Hepatocyte (in vitro differentiated cells): ENCODE data around the gene SGO2. TPM values are rescaled to one million over a fixed set of nuclear protein-coding genes. Genes with fewer than 3 reads are reported as not detected.

Experiments
- DNase-seq: peaks from one replicate; pipeline ENCODE4 v3.0.0-alpha.2; 2016; ENCODE audit warnings: low spot score
- H2AFZ ChIP-seq: fragments of 200-600 bp; sonication (generic); 2 replicates; pipeline ENCODE4 v1.6.0; 2016; ENCODE audit warnings: antibody characterized with exemption, mild to moderate bottlenecking
- H3K27ac ChIP-seq: fragments of 200-600 bp; sonication (generic); 2 replicates; pipeline ENCODE4 v1.5.1; 2016; ENCODE audit warnings: mild to moderate bottlenecking
- H3K27me3 ChIP-seq: fragments of 200-600 bp; sonication (generic); 2 replicates; pipeline ENCODE4 v1.6.1; 2016
- H3K36me3 ChIP-seq: fragments of 200-600 bp; sonication (generic); replicated peaks from 2 replicates; pipeline ENCODE4 v1.5.1; 2016; ENCODE audit warnings: low read depth; ENCODE audit not compliant: insufficient read depth
- H3K4me1 ChIP-seq: fragments of 200-600 bp; sonication (generic); 2 replicates; pipeline ENCODE4 v1.5.1; 2016; ENCODE audit warnings: mild to moderate bottlenecking, moderate library complexity; ENCODE audit not compliant: insufficient read depth
- H3K4me2 ChIP-seq: fragments of 200-600 bp; sonication (generic); 2 replicates; pipeline ENCODE4 v1.6.0; 2016
- H3K4me3 ChIP-seq: fragments of 200-600 bp; sonication (generic); 2 replicates; pipeline ENCODE4 v1.5.1; 2016; ENCODE audit warnings: mild to moderate bottlenecking
- H3K79me2 ChIP-seq: fragments of 200-600 bp; sonication (generic); 2 replicates; pipeline ENCODE4 v1.6.0; 2017; ENCODE audit warnings: mild to moderate bottlenecking
- H3K9me2 ChIP-seq: fragments of 200-600 bp; sonication (generic); replicated peaks from 2 replicates; pipeline ENCODE4 v1.6.0; 2017; ENCODE audit warnings: mild to moderate bottlenecking; ENCODE audit not compliant: insufficient read depth
- H3K9me3 ChIP-seq: fragments of 200-600 bp; sonication (generic); 2 replicates; pipeline ENCODE4 v1.5.1; 2016; ENCODE audit warnings: low read depth, mild to moderate bottlenecking
- H4K20me1 ChIP-seq: fragments of 200-600 bp; sonication (generic); 2 replicates; pipeline ENCODE4 v1.6.0; 2016; ENCODE audit warnings: mild to moderate bottlenecking; ENCODE audit not compliant: insufficient read depth, poor library complexity, severe bottlenecking
- CTCF ChIP-seq: fragments of 200-600 bp; sonication (generic); IDR thresholded peaks from 2 replicates; pipeline ENCODE4 v1.5.1; 2016; ENCODE audit warnings: antibody characterized with exemption, mild to moderate bottlenecking; ENCODE audit not compliant: poor library complexity
- EZH2 ChIP-seq: fragments of 200-600 bp; sonication (generic); IDR thresholded peaks from 2 replicates; pipeline ENCODE4 v1.6.1; 2016; ENCODE audit warnings: antibody characterized with exemption, mild to moderate bottlenecking, borderline replicate concordance
- EZH2phosphoT487 ChIP-seq: fragments of 200-600 bp; sonication (generic); IDR thresholded peaks from one replicate; pipeline ENCODE4 v1.6.1; 2018; ENCODE audit warnings: antibody characterized with exemption, mild to moderate bottlenecking, low read depth, moderate library complexity; ENCODE audit not compliant: unreplicated experiment, severe bottlenecking
- WGBS: methylation state at CpG from one replicate; pipeline ENCODE4 v1.1.6; 2016; ENCODE audit warnings: low lambda C conversion rate; ENCODE audit errors: missing lambda C conversion rate; 5-methylcytosine and 5-hydroxymethylcytosine counted together
- polyA plus RNA-seq: library from polyadenylated mRNA; unstranded; fragments of >200 nt; fragmentation: Nextera tagmentation; extraction: Ambion mirVana; gene quantifications from 2 replicates; pipeline ENCODE4 v1.2.1, GENCODE V29; 2016
- total RNA-seq: library from RNA; depleted of rRNA; stranded (reverse); fragments of >200 nt; gene quantifications from 2 replicates; pipeline ENCODE4 v1.2.3, GENCODE V29; 2014

Gene SGO2
- total and polyA plus RNA-seq, 2 experiments from 2014 or later, result 5.6 to 7.0 TPM

- Histone ChIP-seq H3K9me2 (no peaks in the 10 kb centered on the region), H3K9me3 (no peaks in the 10 kb centered on the region), H3K79me2 (no peaks in the 10 kb centered on the region), H2AFZ (no peak overlapping the region), H4K20me1 (no peaks in the 10 kb centered on the region), H3K27me3 (no peaks in the 10 kb centered on the region), H3K27ac (no peak overlapping the region), H3K4me2 (no peak overlapping the region), H3K4me1 (peaks cover 11% of the 10 kb centered on the region), H3K36me3 (no peaks in the 10 kb centered on the region), H3K4me3 (no peak overlapping the region)
- no peak for TF ChIP-seq CTCF
- TF ChIP-seq EZH2, result no peak
- TF ChIP-seq EZH2phosphoT487, result no peak
- WGBS, result 64% methylated on average over 2 of the region's 2 CpGs
- DNase-seq, result no peak
These were observed 39.5 kb upstream of the SGO2 start for GRCh38 chr2:200486529-200486928.

- no peaks in the 10 kb centered on the region for H3K36me3 ChIP-seq
- H4K20me1 ChIP-seq, result no peaks in the 10 kb centered on the region
- H3K79me2 ChIP-seq, result no peaks in the 10 kb centered on the region
- TF ChIP-seq EZH2phosphoT487 (no peak), EZH2 (no peak), CTCF (no peak)
- no peak overlapping the region for H3K4me3 ChIP-seq
- H2AFZ ChIP-seq, result no peak overlapping the region
- WGBS, result 85% methylated on average over 4 of the region's 4 CpGs
- no peaks in the 10 kb centered on the region for H3K27me3 ChIP-seq
- H3K4me2 ChIP-seq, result no peak overlapping the region
- peaks cover 8% of the 10 kb centered on the region for H3K4me1 ChIP-seq
- H3K9me2 ChIP-seq, result no peaks in the 10 kb centered on the region
- no peak for DNase-seq
- H3K9me3 ChIP-seq, result no peaks in the 10 kb centered on the region
- no peak overlapping the region for H3K27ac ChIP-seq
These were observed 37.8 kb upstream of the SGO2 start for GRCh38 chr2:200488169-200488568.

- no peak for DNase-seq
- H3K4me2 ChIP-seq, result no peak overlapping the region
- no peak overlapping the region for H3K4me3 ChIP-seq
- no peak for TF ChIP-seq EZH2phosphoT487
- TF ChIP-seq CTCF, result no peak
- TF ChIP-seq EZH2, result no peak
- H3K4me1 ChIP-seq, result peaks cover 3% of the 10 kb centered on the region
- WGBS, result 97% methylated on average over 22 of the region's 22 CpGs
- H3K9me2 ChIP-seq, result no peaks in the 10 kb centered on the region
- H3K36me3 ChIP-seq, result no peaks in the 10 kb centered on the region
- H3K27ac ChIP-seq, result no peak overlapping the region
- no peaks in the 10 kb centered on the region for H3K9me3 ChIP-seq
- H3K27me3 ChIP-seq, result no peaks in the 10 kb centered on the region
- no peaks in the 10 kb centered on the region for H4K20me1 ChIP-seq
- no peaks in the 10 kb centered on the region for H3K79me2 ChIP-seq
- no peak overlapping the region for H2AFZ ChIP-seq
These were observed 36.0 kb upstream of the SGO2 start for GRCh38 chr2:200490001-200490400.

- no peaks in the 10 kb centered on the region for H3K36me3 ChIP-seq
- DNase-seq, result no peak
These were observed 33.4 kb upstream of the SGO2 start for GRCh38 chr2:200492656-200493055.

More at GRCh38 chr2:200492656-200493055, 33.4 kb upstream of the SGO2 start:
- H3K4me2 ChIP-seq, result no peak overlapping the region
- H3K9me2 ChIP-seq, result no peaks in the 10 kb centered on the region
- H2AFZ ChIP-seq, result no peak overlapping the region
- H3K27me3 ChIP-seq, result no peaks in the 10 kb centered on the region
- H3K4me1 ChIP-seq, result no peaks in the 10 kb centered on the region
- no peaks in the 10 kb centered on the region for H4K20me1 ChIP-seq
- no peak overlapping the region for H3K4me3 ChIP-seq
- TF ChIP-seq EZH2 (no peak), EZH2phosphoT487 (no peak), CTCF (no peak)
- no peak overlapping the region for H3K27ac ChIP-seq
- no peaks in the 10 kb centered on the region for H3K9me3 ChIP-seq
- no peaks in the 10 kb centered on the region for H3K79me2 ChIP-seq
